ENCODE data around the gene CCL20. TPM values are rescaled to one million over a fixed set of nuclear protein-coding genes. Genes with fewer than 3 reads are reported as not detected.
A peak's percentile ranks its signal among the peaks of the same experiment; 100 is the strongest.

The CCL20 gene
- total and polyA plus RNA-seq, 2 of the 13 experiments (the other 11 are each of a cell fraction or from before 2014, with no cell fraction given), result 223 to 903 TPM

DNA sequence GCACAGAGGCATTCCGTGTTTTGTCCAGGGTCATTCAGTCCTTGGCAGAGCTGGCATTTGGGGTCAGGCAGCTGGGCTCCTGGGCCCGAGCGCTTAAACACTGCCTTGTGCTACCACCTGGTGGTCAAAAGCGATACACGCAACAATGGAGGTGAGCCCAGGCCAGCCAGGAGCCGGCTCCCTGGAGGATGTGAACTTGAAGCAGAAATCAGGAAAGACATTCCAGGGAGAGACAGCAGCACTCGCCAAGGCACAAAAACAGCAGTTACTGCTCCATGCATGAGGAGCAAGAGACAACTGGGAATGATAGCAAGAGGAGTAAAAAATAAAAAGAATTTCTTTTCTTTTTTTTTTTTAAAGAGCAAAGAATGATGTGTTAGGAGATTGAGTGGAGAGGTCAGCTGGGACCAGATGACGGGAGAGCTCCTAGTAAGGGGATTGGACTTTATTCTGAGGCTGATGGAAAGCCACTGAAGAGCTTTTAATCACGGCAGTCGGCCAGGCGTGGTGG is 47.2 kb upstream of the CCL20 start (continued):
- TF ChIP-seq ZSCAN31 (CRISPR knock-in tag; IDR thresholded peaks at IDR 0.05; ENCODE audit: low read depth), result no peak; the same call in 1 of the 2 replicates
- TF ChIP-seq CC2D1A (CRISPR knock-in tag; IDR thresholded peaks at IDR 0.05), result no peak
- TF ChIP-seq, protein P1, sequence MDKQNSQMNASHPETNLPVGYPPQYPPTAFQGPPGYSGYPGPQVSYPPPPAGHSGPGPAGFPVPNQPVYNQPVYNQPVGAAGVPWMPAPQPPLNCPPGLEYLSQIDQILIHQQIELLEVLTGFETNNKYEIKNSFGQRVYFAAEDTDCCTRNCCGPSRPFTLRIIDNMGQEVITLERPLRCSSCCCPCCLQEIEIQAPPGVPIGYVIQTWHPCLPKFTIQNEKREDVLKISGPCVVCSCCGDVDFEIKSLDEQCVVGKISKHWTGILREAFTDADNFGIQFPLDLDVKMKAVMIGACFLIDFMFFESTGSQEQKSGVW (CRISPR knock-in tag; IDR thresholded peaks at IDR 0.05; ENCODE audit: borderline replicate concordance), result no peak
- peak; percentile 62; the same call in 1 of the 2 replicates for TF ChIP-seq ISL2 (CRISPR knock-in tag; IDR thresholded peaks at IDR 0.05)
- TF ChIP-seq, protein P2, sequence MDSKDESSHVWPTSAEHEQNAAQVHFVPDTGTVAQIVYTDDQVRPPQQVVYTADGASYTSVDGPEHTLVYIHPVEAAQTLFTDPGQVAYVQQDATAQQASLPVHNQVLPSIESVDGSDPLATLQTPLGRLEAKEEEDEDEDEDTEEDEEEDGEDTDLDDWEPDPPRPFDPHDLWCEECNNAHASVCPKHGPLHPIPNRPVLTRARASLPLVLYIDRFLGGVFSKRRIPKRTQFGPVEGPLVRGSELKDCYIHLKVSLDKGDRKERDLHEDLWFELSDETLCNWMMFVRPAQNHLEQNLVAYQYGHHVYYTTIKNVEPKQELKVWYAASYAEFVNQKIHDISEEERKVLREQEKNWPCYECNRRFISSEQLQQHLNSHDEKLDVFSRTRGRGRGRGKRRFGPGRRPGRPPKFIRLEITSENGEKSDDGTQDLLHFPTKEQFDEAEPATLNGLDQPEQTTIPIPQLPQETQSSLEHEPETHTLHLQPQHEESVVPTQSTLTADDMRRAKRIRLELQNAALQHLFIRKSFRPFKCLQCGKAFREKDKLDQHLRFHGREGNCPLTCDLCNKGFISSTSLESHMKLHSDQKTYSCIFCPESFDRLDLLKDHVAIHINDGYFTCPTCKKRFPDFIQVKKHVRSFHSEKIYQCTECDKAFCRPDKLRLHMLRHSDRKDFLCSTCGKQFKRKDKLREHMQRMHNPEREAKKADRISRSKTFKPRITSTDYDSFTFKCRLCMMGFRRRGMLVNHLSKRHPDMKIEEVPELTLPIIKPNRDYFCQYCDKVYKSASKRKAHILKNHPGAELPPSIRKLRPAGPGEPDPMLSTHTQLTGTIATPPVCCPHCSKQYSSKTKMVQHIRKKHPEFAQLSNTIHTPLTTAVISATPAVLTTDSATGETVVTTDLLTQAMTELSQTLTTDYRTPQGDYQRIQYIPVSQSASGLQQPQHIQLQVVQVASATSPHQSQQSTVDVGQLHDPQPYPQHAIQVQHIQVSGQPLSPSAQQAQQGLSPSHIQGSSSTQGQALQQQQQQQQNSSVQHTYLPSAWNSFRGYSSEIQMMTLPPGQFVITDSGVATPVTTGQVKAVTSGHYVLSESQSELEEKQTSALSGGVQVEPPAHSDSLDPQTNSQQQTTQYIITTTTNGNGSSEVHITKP (CRISPR knock-in tag; IDR thresholded peaks at IDR 0.05; ENCODE audit: low read depth), result no peak
- TF ChIP-seq ZNF549 (CRISPR knock-in tag; IDR thresholded peaks at IDR 0.05), result no peak
- no peak for TF ChIP-seq ZNF44 (CRISPR knock-in tag; IDR thresholded peaks at IDR 0.05)
- TF ChIP-seq ZSCAN21 (CRISPR knock-in tag; IDR thresholded peaks at IDR 0.05; ENCODE audit: borderline replicate concordance), result no peak
- no peak for TF ChIP-seq TCF7 (IDR thresholded peaks at IDR 0.05; ENCODE audit: low read depth)
- no peak for TF ChIP-seq ZNF34 (CRISPR knock-in tag; IDR thresholded peaks at IDR 0.05; ENCODE audit: borderline replicate concordance)
- TF ChIP-seq, protein P3, sequence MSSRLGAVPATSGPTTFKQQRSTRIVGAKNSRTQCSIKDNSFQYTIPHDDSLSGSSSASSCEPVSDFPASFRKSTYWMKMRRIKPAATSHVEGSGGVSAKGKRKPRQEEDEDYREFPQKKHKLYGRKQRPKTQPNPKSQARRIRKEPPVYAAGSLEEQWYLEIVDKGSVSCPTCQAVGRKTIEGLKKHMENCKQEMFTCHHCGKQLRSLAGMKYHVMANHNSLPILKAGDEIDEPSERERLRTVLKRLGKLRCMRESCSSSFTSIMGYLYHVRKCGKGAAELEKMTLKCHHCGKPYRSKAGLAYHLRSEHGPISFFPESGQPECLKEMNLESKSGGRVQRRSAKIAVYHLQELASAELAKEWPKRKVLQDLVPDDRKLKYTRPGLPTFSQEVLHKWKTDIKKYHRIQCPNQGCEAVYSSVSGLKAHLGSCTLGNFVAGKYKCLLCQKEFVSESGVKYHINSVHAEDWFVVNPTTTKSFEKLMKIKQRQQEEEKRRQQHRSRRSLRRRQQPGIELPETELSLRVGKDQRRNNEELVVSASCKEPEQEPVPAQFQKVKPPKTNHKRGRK (CRISPR knock-in tag; IDR thresholded peaks at IDR 0.05), result no peak
- no peak for TF ChIP-seq FOSL1 (CRISPR knock-in tag; IDR thresholded peaks at IDR 0.05; ENCODE audit: borderline replicate concordance)
- TF ChIP-seq, protein P4, sequence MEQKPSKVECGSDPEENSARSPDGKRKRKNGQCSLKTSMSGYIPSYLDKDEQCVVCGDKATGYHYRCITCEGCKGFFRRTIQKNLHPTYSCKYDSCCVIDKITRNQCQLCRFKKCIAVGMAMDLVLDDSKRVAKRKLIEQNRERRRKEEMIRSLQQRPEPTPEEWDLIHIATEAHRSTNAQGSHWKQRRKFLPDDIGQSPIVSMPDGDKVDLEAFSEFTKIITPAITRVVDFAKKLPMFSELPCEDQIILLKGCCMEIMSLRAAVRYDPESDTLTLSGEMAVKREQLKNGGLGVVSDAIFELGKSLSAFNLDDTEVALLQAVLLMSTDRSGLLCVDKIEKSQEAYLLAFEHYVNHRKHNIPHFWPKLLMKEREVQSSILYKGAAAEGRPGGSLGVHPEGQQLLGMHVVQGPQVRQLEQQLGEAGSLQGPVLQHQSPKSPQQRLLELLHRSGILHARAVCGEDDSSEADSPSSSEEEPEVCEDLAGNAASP (CRISPR knock-in tag; IDR thresholded peaks at IDR 0.05; ENCODE audit: borderline replicate concordance), result peak; percentile 95
- TF ChIP-seq, protein P5, sequence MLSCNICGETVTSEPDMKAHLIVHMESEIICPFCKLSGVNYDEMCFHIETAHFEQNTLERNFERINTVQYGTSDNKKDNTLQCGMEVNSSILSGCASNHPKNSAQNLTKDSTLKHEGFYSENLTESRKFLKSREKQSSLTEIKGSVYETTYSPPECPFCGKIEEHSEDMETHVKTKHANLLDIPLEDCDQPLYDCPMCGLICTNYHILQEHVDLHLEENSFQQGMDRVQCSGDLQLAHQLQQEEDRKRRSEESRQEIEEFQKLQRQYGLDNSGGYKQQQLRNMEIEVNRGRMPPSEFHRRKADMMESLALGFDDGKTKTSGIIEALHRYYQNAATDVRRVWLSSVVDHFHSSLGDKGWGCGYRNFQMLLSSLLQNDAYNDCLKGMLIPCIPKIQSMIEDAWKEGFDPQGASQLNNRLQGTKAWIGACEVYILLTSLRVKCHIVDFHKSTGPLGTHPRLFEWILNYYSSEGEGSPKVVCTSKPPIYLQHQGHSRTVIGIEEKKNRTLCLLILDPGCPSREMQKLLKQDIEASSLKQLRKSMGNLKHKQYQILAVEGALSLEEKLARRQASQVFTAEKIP (CRISPR knock-in tag; IDR thresholded peaks at IDR 0.05; ENCODE audit: borderline replicate concordance), result no peak
- no peak for TF ChIP-seq ZNF441 (CRISPR knock-in tag; IDR thresholded peaks at IDR 0.05; ENCODE audit: borderline replicate concordance)
- TF ChIP-seq PCBP1 (IDR thresholded peaks at IDR 0.05; ENCODE audit: borderline replicate concordance, low read depth, low read length), result no peak
- TF ChIP-seq MYNN (CRISPR knock-in tag; IDR thresholded peaks at IDR 0.05; ENCODE audit: low read depth), result no peak
- 0 out of 2 replicates have a peak, but pooled peaks have one; percentile 12 for TF ChIP-seq HMG20A (CRISPR knock-in tag; IDR thresholded peaks at IDR 0.05; ENCODE audit: borderline replicate concordance)
- no peak for TF ChIP-seq ZNF282 (IDR thresholded peaks at IDR 0.05; ENCODE audit: partially characterized antibody)
- TF ChIP-seq, protein P6, sequence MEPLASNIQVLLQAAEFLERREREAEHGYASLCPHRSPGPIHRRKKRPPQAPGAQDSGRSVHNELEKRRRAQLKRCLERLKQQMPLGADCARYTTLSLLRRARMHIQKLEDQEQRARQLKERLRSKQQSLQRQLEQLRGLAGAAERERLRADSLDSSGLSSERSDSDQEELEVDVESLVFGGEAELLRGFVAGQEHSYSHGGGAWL (CRISPR knock-in tag; IDR thresholded peaks at IDR 0.05), result no peak
- no peak for TF ChIP-seq TCF7L2 (IDR thresholded peaks at IDR 0.05; ENCODE audit: low read depth, low read length)
